Measurements from ENCODE around the gene MYBPC2. TPM values are rescaled to one million over a fixed set of nuclear protein-coding genes. Genes with fewer than 3 reads are reported as not detected.

Gene MYBPC2
- total and polyA plus RNA-seq, 2 donors (not counting 3 experiments of a cell fraction or from before 2014, with no cell fraction given) = 0.03 TPM; not detected in 1

- Histone ChIP-seq H3K36me3 (ENCODE audit: control insufficient read depth in 2 of 2, extremely low read depth in 1 of 2, insufficient read depth in 2 of 2, low read length in 2 of 2) (no peaks in the 10 kb centered on the region), H3K4me2 (ENCODE audit: insufficient read depth, low read length) (no peak overlapping the region), H3K9me3 (replicated peaks; ENCODE audit: control insufficient read depth, insufficient read depth, low read length) (no peaks in the 10 kb centered on the region), H4K20me1 (replicated peaks; ENCODE audit: control insufficient read depth, extremely low read depth, insufficient read depth, low read length) (no peaks in the 10 kb centered on the region), H2AFZ (ENCODE audit: low read depth, low read length) (no peak overlapping the region), H3K9me1 (replicated peaks; ENCODE audit: control insufficient read depth, extremely low read depth, insufficient read depth, low read length) (no peaks in the 10 kb centered on the region), H3K27me3 (ENCODE audit: control insufficient read depth in 2 of 2, insufficient read depth in 2 of 2, low read length in 2 of 2) (no peaks in the 10 kb centered on the region), H3K9ac (replicated peaks; ENCODE audit: extremely low read depth, insufficient read depth, low read length) (no peak overlapping the region), H3K27ac (ENCODE audit: insufficient read depth, low read depth, low read length) (no peak overlapping the region), H3K4me3 (replicated peaks in 1 of 3; ENCODE audit: insufficient read depth in 1 of 3, low read depth in 1 of 3, low read length in 3 of 3) (no peak overlapping the region), H3K79me2 (ENCODE audit: control insufficient read depth, insufficient read depth, low read length) (peaks cover 16% of the 10 kb centered on the region), H3K4me1 (ENCODE audit: control insufficient read depth, extremely low read depth, insufficient read depth, low read length) (no peaks in the 10 kb centered on the region)
- ChIA-PET CTCF (no interaction called here), POLR2A (no interaction called here)
- DNase-seq (ENCODE audit: low read depth, low spot score) (no peak), FAIRE-seq (no peak)
- intact Hi-C loops (cut with micrococcal nuclease) = no loop called here
- dilution Hi-C loops (cut with MboI; ENCODE audit: extremely low pct_ligation_motif_present, low sequenced_read_pairs) = no loop called here
- BruUV-seq (replicated peaks) = no TSS peak
- no peak for TF ChIP-seq JUN (IDR thresholded peaks at IDR 0.05; ENCODE audit: borderline replicate concordance, insufficient read depth, insufficient read length, low read depth)
- no peak for TF ChIP-seq EZH2 (IDR thresholded peaks at IDR 0.05; ENCODE audit: borderline replicate concordance, low read depth, low read length, severe bottlenecking)
- no peak for TF ChIP-seq FOS (IDR thresholded peaks at IDR 0.05; ENCODE audit: borderline replicate concordance, insufficient read depth, low read length)
- TF ChIP-seq POLR2AphosphoS5 (IDR thresholded peaks at IDR 0.05; ENCODE audit: insufficient read depth, low read depth, low read length) = no peak
- no peak for TF ChIP-seq CTCF (IDR thresholded peaks at IDR 0.05; ENCODE audit: extremely low read depth in 1 of 2, insufficient read depth in 1 of 2, low read depth in 1 of 2, low read length in 2 of 2)
- TF ChIP-seq MAX (IDR thresholded peaks at IDR 0.05; ENCODE audit: insufficient read depth, insufficient read length) = no peak
- no peak for TF ChIP-seq GATA2 (IDR thresholded peaks at IDR 0.05; ENCODE audit: insufficient read depth, insufficient read length, low read depth, low read length)
Measured at GRCh38 chr19:50393589-50393988, 39.1 kb upstream of the MYBPC2 start.
